ENCODE results near the gene C5orf24. TPM values are rescaled to one million over a fixed set of nuclear protein-coding genes. Genes with fewer than 3 reads are reported as not detected.
A peak's percentile ranks its signal among the peaks of the same experiment; 100 is the strongest.

Gene C5orf24
- polyA plus RNA-seq, 3 donors: 5.6 to 17.1 (median 6.6) TPM

DNA sequence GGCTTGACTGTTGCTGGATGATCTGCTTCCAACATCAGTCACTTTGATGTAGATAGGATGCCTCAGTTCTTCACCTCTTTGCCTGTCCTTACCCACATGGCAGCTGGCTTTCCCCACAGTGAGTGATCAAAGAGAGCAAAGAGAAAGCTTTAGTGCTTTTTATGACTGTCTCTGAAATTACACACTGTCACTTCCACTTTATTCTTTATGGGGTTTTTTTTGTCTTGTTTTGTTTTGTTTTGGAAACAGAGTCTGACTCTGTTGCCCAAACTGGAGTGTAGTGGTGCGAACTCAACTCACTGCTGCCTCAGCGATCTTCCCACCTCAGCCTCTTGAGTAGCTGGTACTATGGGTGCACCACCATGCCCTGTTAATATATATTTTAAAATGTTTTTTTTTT is 32.4 kb upstream of the C5orf24 start:
- Histone ChIP-seq H3K4me1 (ENCODE audit: control insufficient read depth in 1 of 2, insufficient read depth in 2 of 2, low read length in 2 of 2) (peaks cover 6 to 12% of the 10 kb centered on the region in 2 donors), H3K27ac (ENCODE audit: low read depth in 1 of 2, low read length in 2 of 2) (no peak overlapping the region), H3K36me3 (replicated peaks in 1 of 2; ENCODE audit: control insufficient read depth in 1 of 2, insufficient read depth in 2 of 2, low read length in 2 of 2) (peaks cover 56 to 90% of the 10 kb centered on the region in 2 donors), H4K20me1 (ENCODE audit: insufficient read depth, low read length) (peaks cover 4% of the 10 kb centered on the region), H3K79me2 (ENCODE audit: insufficient read depth, low read length) (no peaks in the 10 kb centered on the region), H2AFZ (ENCODE audit: insufficient read depth, low read depth, low read length, poor library complexity, severe bottlenecking) (no peak overlapping the region), H3K27me3 (ENCODE audit: control insufficient read depth in 2 of 2, insufficient read depth in 2 of 2, low read length in 2 of 2) (no peaks in the 10 kb centered on the region), H3K9ac (ENCODE audit: insufficient read depth, low read length, poor library complexity, severe bottlenecking) (no peak overlapping the region), H3K9me3 (replicated peaks in 1 of 2; ENCODE audit: control insufficient read depth in 1 of 2, insufficient read depth in 1 of 2, low read length in 2 of 2) (no peaks in the 10 kb centered on the region), H3K4me2 (replicated peaks; ENCODE audit: extremely low read depth, low read length, poor library complexity, severe bottlenecking) (no peak overlapping the region), H3K4me3 (replicated peaks in 1 of 3; ENCODE audit: low read depth in 2 of 3, low read length in 3 of 3) (no peak overlapping the region)
- no peaks in the 10 kb centered on the region for H3K9me3 Mint-ChIP-seq
- peak overlapping the region; percentile 58 to 84 (median 64) for H3K27ac Mint-ChIP-seq
- WGBS (ENCODE audit: insufficient coverage): no CpG with 5 or more reads among the region's 2 CpGs
- H3K27me3 Mint-ChIP-seq (ENCODE audit: low read depth in 3 of 3): peaks cover 0 to 2% (median 2%) of the 10 kb centered on the region in 3 donors
- H3K4me1 Mint-ChIP-seq: peaks cover 14% of the 10 kb centered on the region
- intact Hi-C loops (cut with micrococcal nuclease): no loop called here
- peaks cover 73 to 87% of the 10 kb centered on the region in 2 donors for H3K36me3 Mint-ChIP-seq
- no peak overlapping the region for H3K4me3 Mint-ChIP-seq
- DNase-seq: peak; percentile 4 to 31 (median 6)
- TF ChIP-seq, protein P1, sequence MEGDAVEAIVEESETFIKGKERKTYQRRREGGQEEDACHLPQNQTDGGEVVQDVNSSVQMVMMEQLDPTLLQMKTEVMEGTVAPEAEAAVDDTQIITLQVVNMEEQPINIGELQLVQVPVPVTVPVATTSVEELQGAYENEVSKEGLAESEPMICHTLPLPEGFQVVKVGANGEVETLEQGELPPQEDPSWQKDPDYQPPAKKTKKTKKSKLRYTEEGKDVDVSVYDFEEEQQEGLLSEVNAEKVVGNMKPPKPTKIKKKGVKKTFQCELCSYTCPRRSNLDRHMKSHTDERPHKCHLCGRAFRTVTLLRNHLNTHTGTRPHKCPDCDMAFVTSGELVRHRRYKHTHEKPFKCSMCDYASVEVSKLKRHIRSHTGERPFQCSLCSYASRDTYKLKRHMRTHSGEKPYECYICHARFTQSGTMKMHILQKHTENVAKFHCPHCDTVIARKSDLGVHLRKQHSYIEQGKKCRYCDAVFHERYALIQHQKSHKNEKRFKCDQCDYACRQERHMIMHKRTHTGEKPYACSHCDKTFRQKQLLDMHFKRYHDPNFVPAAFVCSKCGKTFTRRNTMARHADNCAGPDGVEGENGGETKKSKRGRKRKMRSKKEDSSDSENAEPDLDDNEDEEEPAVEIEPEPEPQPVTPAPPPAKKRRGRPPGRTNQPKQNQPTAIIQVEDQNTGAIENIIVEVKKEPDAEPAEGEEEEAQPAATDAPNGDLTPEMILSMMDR (IDR thresholded peaks at IDR 0.05): no peak

DNA sequence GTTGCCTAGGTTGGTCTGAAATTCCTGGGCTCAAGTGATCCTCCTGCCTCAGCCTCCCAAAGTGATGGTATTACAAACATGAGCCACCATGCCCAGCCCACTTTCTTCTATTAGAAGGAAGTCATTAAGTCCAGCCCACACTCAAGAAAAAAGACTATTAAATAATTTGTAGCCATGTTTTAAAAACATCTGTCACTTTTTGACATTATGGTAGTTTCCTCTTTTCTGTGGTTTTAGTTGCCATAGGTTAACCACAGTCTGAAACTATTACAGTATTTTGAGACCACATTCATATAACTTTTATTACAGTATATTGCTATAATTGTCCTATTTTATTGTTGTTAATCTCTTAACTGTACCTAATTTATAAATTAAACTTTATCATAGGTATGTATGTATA is 31.9 kb upstream of the C5orf24 start:
- Mint-ChIP-seq H3K36me3 (peaks cover 74 to 89% of the 10 kb centered on the region in 2 donors), H3K4me3 (no peak overlapping the region), H3K27ac (peak overlapping the region in 6 of 7 donors; percentile 58 to 84 (median 64)), H3K9me3 (no peaks in the 10 kb centered on the region), H3K4me1 (peaks cover 14% of the 10 kb centered on the region), H3K27me3 (ENCODE audit: low read depth in 3 of 3) (peaks cover 0 to 2% (median 2%) of the 10 kb centered on the region in 3 donors)
- Histone ChIP-seq H3K9me3 (replicated peaks in 1 of 2; ENCODE audit: control insufficient read depth in 1 of 2, insufficient read depth in 1 of 2, low read length in 2 of 2) (no peaks in the 10 kb centered on the region), H3K27me3 (ENCODE audit: control insufficient read depth in 2 of 2, insufficient read depth in 2 of 2, low read length in 2 of 2) (no peaks in the 10 kb centered on the region), H3K79me2 (ENCODE audit: insufficient read depth, low read length) (no peaks in the 10 kb centered on the region), H3K27ac (ENCODE audit: low read depth in 1 of 2, low read length in 2 of 2) (no peak overlapping the region), H3K4me1 (ENCODE audit: control insufficient read depth in 1 of 2, insufficient read depth in 2 of 2, low read length in 2 of 2) (peaks cover 6 to 12% of the 10 kb centered on the region in 2 donors), H3K4me3 (replicated peaks in 1 of 3; ENCODE audit: low read depth in 2 of 3, low read length in 3 of 3) (no peak overlapping the region), H2AFZ (ENCODE audit: insufficient read depth, low read depth, low read length, poor library complexity, severe bottlenecking) (no peak overlapping the region), H3K9ac (ENCODE audit: insufficient read depth, low read length, poor library complexity, severe bottlenecking) (no peak overlapping the region), H3K36me3 (replicated peaks in 1 of 2; ENCODE audit: control insufficient read depth in 1 of 2, insufficient read depth in 2 of 2, low read length in 2 of 2) (peaks cover 56 to 90% of the 10 kb centered on the region in 2 donors), H4K20me1 (ENCODE audit: insufficient read depth, low read length) (peaks cover 4% of the 10 kb centered on the region), H3K4me2 (replicated peaks; ENCODE audit: extremely low read depth, low read length, poor library complexity, severe bottlenecking) (no peak overlapping the region)
- DNase-seq: peak; percentile 9 to 31 (median 12)
- TF ChIP-seq, protein P1 (IDR thresholded peaks at IDR 0.05): no peak
- intact Hi-C loops (cut with micrococcal nuclease): no loop called here

Measured in CD14-positive monocyte (primary cell).